ENCODE results near the gene LRP1B.

DNA sequence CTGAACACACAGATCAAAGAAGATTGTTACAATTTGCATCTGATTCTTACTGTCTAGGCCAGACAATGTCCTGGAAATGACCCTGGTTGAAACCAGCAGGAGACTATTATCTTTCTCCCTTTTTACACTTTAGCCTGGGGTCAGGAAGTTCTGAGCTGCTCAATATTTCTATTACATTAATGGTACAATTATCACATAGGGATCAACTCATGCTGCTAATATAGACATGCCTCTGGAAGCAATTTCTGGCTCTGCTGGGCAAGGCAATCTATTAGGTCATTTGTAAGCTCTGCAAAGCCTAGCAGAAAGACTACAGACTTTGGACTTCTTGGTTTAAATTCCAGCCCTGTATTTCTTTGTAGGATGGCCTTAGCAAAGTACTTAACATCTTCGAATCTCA lies 205.3 kb downstream of the LRP1B start:
- TF ChIP-seq, protein P1, sequence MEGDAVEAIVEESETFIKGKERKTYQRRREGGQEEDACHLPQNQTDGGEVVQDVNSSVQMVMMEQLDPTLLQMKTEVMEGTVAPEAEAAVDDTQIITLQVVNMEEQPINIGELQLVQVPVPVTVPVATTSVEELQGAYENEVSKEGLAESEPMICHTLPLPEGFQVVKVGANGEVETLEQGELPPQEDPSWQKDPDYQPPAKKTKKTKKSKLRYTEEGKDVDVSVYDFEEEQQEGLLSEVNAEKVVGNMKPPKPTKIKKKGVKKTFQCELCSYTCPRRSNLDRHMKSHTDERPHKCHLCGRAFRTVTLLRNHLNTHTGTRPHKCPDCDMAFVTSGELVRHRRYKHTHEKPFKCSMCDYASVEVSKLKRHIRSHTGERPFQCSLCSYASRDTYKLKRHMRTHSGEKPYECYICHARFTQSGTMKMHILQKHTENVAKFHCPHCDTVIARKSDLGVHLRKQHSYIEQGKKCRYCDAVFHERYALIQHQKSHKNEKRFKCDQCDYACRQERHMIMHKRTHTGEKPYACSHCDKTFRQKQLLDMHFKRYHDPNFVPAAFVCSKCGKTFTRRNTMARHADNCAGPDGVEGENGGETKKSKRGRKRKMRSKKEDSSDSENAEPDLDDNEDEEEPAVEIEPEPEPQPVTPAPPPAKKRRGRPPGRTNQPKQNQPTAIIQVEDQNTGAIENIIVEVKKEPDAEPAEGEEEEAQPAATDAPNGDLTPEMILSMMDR (IDR thresholded peaks at IDR 0.05; ENCODE audit: borderline replicate concordance, extremely low read depth, low read length, poor library complexity, severe bottlenecking), result no peak
- TF ChIP-seq EZH2 (IDR thresholded peaks at IDR 0.05; ENCODE audit: borderline replicate concordance, low read depth, low read length, severe bottlenecking), result no peak

Data from DND-41 (cell line).